HEK293 (cell line): ENCODE measurements around the gene LTN1.

ENCODE experiments used
- CTCF ChIA-PET: fragments of 350-600 bp; formaldehyde crosslinking; extraction: SDS; loops from one replicate; lab custom pipeline; 2021; ENCODE audit warnings: antibody characterized with exemption; lab: Yijun Ruan, JAX
- POLR2A ChIA-PET: fragments of 300-600 bp; formaldehyde crosslinking; extraction: SDS; loops from one replicate; lab custom pipeline; 2020; ENCODE audit warnings: antibody characterized with exemption, inconsistent platforms; lab: Yijun Ruan, JAX
- H3K27ac ChIP-seq: fragments of 200-500 bp; sonication (Bioruptor generic); 2 replicates; pipeline ENCODE4 v1.5.1; 2014; ENCODE audit warnings: low read depth, low read length, control low read depth, inconsistent platforms; ENCODE audit errors: extremely low read depth
- H3K36me3 ChIP-seq, 2 experiments: fragments of 200-500 bp in 1 of 2; sonication (Bioruptor generic) in 1 of 2; 1 replicate in 1 of 2; 2 replicates in 1 of 2; pipeline ENCODE4 v1.5.1; 2014 to 2017; ENCODE audit warnings: inconsistent platforms in 2 of 2, low read length in 2 of 2; ENCODE audit not compliant: control insufficient read depth in 2 of 2, insufficient read depth in 1 of 2
- H3K4me1 ChIP-seq: fragments of 200-500 bp; sonication (Bioruptor generic); 2 replicates; pipeline ENCODE4 v1.5.1; 2014; ENCODE audit warnings: mild to moderate bottlenecking, low read length, inconsistent platforms; ENCODE audit not compliant: control insufficient read depth, insufficient read depth
- H3K4me3 ChIP-seq: 2 replicates; pipeline ENCODE4 v1.5.1; 2011; ENCODE audit warnings: low read depth, mild to moderate bottlenecking, control low read depth, low read length, moderate library complexity
- H3K9me3 ChIP-seq: fragments of 200-500 bp; sonication (Bioruptor generic); 2 replicates; pipeline ENCODE4 v1.5.1; 2014; ENCODE audit warnings: low read depth, low read length, inconsistent platforms; ENCODE audit not compliant: control insufficient read depth, insufficient read depth
- HOXA7 ChIP-seq: sonication (generic); formaldehyde crosslinking; IDR thresholded peaks from 2 replicates; pipeline ENCODE4 v1.8.1; 2022; ENCODE audit warnings: missing genetic modification reagents, borderline replicate concordance
- HOXC10 ChIP-seq: sonication (generic); formaldehyde crosslinking; IDR thresholded peaks from 2 replicates; pipeline ENCODE4 v1.8.1; 2023; ENCODE audit warnings: mild to moderate bottlenecking, missing genetic modification reagents
- IKZF3 ChIP-seq: fragments of 450-650 bp; IDR thresholded peaks from 2 replicates; pipeline ENCODE4 v1.5.0; 2018; ENCODE audit warnings: missing biosample characterization, mild to moderate bottlenecking, missing genetic modification characterization, moderate library complexity
- KLF1 ChIP-seq: fragments of 450-650 bp; formaldehyde crosslinking; IDR thresholded peaks from 2 replicates; pipeline ENCODE4 v1.5.1; 2016; ENCODE audit warnings: missing biosample characterization, missing genetic modification characterization
- KLF9 ChIP-seq: fragments of 450-650 bp; formaldehyde crosslinking; IDR thresholded peaks from 2 replicates; pipeline ENCODE4 v1.5.1; 2016; ENCODE audit warnings: missing biosample characterization, missing genetic modification characterization, low read depth
- REPIN1 ChIP-seq: fragments of 450-650 bp; formaldehyde crosslinking; IDR thresholded peaks from 2 replicates; pipeline ENCODE4 v1.5.1; 2017; ENCODE audit warnings: missing biosample characterization, missing genetic modification characterization, low read depth
- SP2 ChIP-seq: fragments of 450-650 bp; formaldehyde crosslinking; IDR thresholded peaks from 2 replicates; pipeline ENCODE4 v1.5.1; 2016; ENCODE audit warnings: missing biosample characterization, missing genetic modification characterization
- ZBTB1 ChIP-seq: fragments of 450-650 bp; formaldehyde crosslinking; IDR thresholded peaks from 2 replicates; pipeline ENCODE4 v1.5.1; 2016; ENCODE audit warnings: missing biosample characterization, missing genetic modification characterization
- ZNF10 ChIP-seq: fragments of 450-650 bp; formaldehyde crosslinking; IDR thresholded peaks from 2 replicates; pipeline ENCODE4 v1.5.1; 2017; ENCODE audit warnings: missing biosample characterization, missing genetic modification characterization
- ZNF16 ChIP-seq: fragments of 450-650 bp; formaldehyde crosslinking; IDR thresholded peaks from 2 replicates; pipeline ENCODE4 v1.5.1; 2016; ENCODE audit warnings: low read depth, missing biosample characterization, missing genetic modification characterization
- ZNF221 ChIP-seq: fragments of 450-650 bp; formaldehyde crosslinking; IDR thresholded peaks from 2 replicates; pipeline ENCODE4 v1.5.1; 2017; ENCODE audit warnings: missing biosample characterization, missing genetic modification characterization, borderline replicate concordance
- ZNF324 ChIP-seq: fragments of 450-650 bp; formaldehyde crosslinking; IDR thresholded peaks from 2 replicates; pipeline ENCODE4 v1.5.1; 2016; ENCODE audit warnings: missing biosample characterization, missing genetic modification characterization
- ZNF341 ChIP-seq: fragments of 450-650 bp; formaldehyde crosslinking; IDR thresholded peaks from 2 replicates; pipeline ENCODE4; 2016; ENCODE audit warnings: low read depth, missing biosample characterization, missing genetic modification characterization
- ZNF394 ChIP-seq: fragments of 450-650 bp; formaldehyde crosslinking; IDR thresholded peaks from 2 replicates; pipeline ENCODE4 v1.5.1; 2016; ENCODE audit warnings: missing biosample characterization, missing genetic modification characterization, mild to moderate bottlenecking, moderate library complexity, borderline replicate concordance
- ZNF404 ChIP-seq: fragments of 450-650 bp; formaldehyde crosslinking; IDR thresholded peaks from 2 replicates; pipeline ENCODE4 v1.5.1; 2017; ENCODE audit warnings: missing biosample characterization, missing genetic modification characterization
- ZNF501 ChIP-seq: fragments of 450-650 bp; formaldehyde crosslinking; IDR thresholded peaks from 2 replicates; pipeline ENCODE4 v1.5.1; 2016; ENCODE audit warnings: missing biosample characterization, missing genetic modification characterization
- ZNF560 ChIP-seq: fragments of 450-650 bp; formaldehyde crosslinking; IDR thresholded peaks from 2 replicates; pipeline ENCODE4 v1.5.1; 2017; ENCODE audit warnings: missing biosample characterization, missing genetic modification characterization, borderline replicate concordance
- ZNF561 ChIP-seq: fragments of 450-650 bp; IDR thresholded peaks from 2 replicates; pipeline ENCODE4 v1.5.1; 2018; ENCODE audit warnings: missing biosample characterization, missing genetic modification characterization, borderline replicate concordance
- ZNF629 ChIP-seq: fragments of 450-650 bp; formaldehyde crosslinking; IDR thresholded peaks from 2 replicates; pipeline ENCODE4 v1.5.1; 2017; ENCODE audit warnings: missing biosample characterization, missing genetic modification characterization
- ZNF658 ChIP-seq: fragments of 450-650 bp; formaldehyde crosslinking; IDR thresholded peaks from 2 replicates; pipeline ENCODE4; 2016; ENCODE audit warnings: missing biosample characterization, missing genetic modification characterization
- ZNF701 ChIP-seq: fragments of 450-650 bp; formaldehyde crosslinking; IDR thresholded peaks from 2 replicates; pipeline ENCODE4 v1.5.1; 2016; ENCODE audit warnings: missing biosample characterization, missing genetic modification characterization
- ZNF776 ChIP-seq: fragments of 450-650 bp; formaldehyde crosslinking; IDR thresholded peaks from 2 replicates; pipeline ENCODE4 v1.5.0; 2017; ENCODE audit warnings: missing biosample characterization, missing genetic modification characterization, borderline replicate concordance
- ZNF785 ChIP-seq: fragments of 450-650 bp; formaldehyde crosslinking; IDR thresholded peaks from 2 replicates; pipeline ENCODE4 v1.5.1; 2016; ENCODE audit warnings: missing biosample characterization, missing genetic modification characterization
- ZNF792 ChIP-seq: fragments of 450-650 bp; formaldehyde crosslinking; IDR thresholded peaks from 2 replicates; pipeline ENCODE4 v1.5.1; 2016; ENCODE audit warnings: missing biosample characterization, missing genetic modification characterization
- ZNF837 ChIP-seq: fragments of 450-650 bp; formaldehyde crosslinking; IDR thresholded peaks from 2 replicates; pipeline ENCODE4 v1.5.1; 2016; ENCODE audit warnings: missing biosample characterization, missing genetic modification characterization
- ZSCAN30 ChIP-seq: fragments of 450-650 bp; IDR thresholded peaks from 2 replicates; pipeline ENCODE4 v1.5.1; 2018; ENCODE audit warnings: missing biosample characterization, mild to moderate bottlenecking, missing genetic modification characterization, moderate library complexity
- TF ChIP-seq, protein P1 (sequence below): fragments of 450-650 bp; formaldehyde crosslinking; IDR thresholded peaks from 2 replicates; pipeline ENCODE4 v1.5.1; 2016; ENCODE audit warnings: missing biosample characterization, missing genetic modification characterization
- TF ChIP-seq, protein P2 (sequence below): fragments of 450-650 bp; formaldehyde crosslinking; IDR thresholded peaks from 2 replicates; pipeline ENCODE4 v1.5.1; 2017; ENCODE audit warnings: missing biosample characterization, mild to moderate bottlenecking, missing genetic modification characterization, moderate library complexity
- TF ChIP-seq, protein P3 (sequence below): sonication (generic); formaldehyde crosslinking; IDR thresholded peaks from 2 replicates; pipeline ENCODE4 v1.8.1; 2022; ENCODE audit warnings: mild to moderate bottlenecking, moderate library complexity, missing genetic modification reagents

The LTN1 gene

DNA sequence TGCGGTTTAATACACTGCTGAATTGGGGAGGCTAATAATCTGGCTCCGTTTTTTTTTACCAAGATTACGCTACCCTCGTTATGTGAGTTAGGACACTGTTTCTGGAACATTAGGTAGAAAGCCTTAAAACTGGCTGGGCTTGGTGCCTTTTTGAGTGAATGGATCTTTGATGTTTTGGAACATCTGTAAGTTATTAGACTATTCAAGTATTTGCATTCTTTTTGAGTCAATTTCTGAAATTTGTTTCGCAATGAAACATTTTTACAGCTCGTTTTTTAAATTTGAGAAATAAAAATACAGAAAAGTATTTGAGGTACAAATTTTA is 106.9 kb downstream of the LTN1 start:
- no peaks in the 10 kb centered on the region for H3K9me3 ChIP-seq
- no peaks in the 10 kb centered on the region; the same call in 1 of the 2 replicates for H3K4me1 ChIP-seq
- H3K36me3 ChIP-seq: peaks cover 17 to 18% of the 10 kb centered on the region in 2 experiments
- H3K4me3 ChIP-seq: no peak overlapping the region
- H3K27ac ChIP-seq: no peak overlapping the region
- ChIA-PET CTCF (interaction anchor here (0.6 kb wide), 1 partner anchor 83 kb away, joined by 3 read pairs; no protein-coding TSS in a partner anchor), POLR2A (interaction anchor here (1.0 kb wide), 1 partner anchor 27 kb away, joined by 5 read pairs; no protein-coding TSS in a partner anchor)
- TF ChIP-seq ZNF341 (tag by site-specific recombination): no peak
- TF ChIP-seq ZBTB1 (tag by site-specific recombination): no peak
- no peak for TF ChIP-seq ZNF501
- TF ChIP-seq, protein P1, sequence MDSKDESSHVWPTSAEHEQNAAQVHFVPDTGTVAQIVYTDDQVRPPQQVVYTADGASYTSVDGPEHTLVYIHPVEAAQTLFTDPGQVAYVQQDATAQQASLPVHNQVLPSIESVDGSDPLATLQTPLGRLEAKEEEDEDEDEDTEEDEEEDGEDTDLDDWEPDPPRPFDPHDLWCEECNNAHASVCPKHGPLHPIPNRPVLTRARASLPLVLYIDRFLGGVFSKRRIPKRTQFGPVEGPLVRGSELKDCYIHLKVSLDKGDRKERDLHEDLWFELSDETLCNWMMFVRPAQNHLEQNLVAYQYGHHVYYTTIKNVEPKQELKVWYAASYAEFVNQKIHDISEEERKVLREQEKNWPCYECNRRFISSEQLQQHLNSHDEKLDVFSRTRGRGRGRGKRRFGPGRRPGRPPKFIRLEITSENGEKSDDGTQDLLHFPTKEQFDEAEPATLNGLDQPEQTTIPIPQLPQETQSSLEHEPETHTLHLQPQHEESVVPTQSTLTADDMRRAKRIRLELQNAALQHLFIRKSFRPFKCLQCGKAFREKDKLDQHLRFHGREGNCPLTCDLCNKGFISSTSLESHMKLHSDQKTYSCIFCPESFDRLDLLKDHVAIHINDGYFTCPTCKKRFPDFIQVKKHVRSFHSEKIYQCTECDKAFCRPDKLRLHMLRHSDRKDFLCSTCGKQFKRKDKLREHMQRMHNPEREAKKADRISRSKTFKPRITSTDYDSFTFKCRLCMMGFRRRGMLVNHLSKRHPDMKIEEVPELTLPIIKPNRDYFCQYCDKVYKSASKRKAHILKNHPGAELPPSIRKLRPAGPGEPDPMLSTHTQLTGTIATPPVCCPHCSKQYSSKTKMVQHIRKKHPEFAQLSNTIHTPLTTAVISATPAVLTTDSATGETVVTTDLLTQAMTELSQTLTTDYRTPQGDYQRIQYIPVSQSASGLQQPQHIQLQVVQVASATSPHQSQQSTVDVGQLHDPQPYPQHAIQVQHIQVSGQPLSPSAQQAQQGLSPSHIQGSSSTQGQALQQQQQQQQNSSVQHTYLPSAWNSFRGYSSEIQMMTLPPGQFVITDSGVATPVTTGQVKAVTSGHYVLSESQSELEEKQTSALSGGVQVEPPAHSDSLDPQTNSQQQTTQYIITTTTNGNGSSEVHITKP (tag by site-specific recombination): 0 out of 2 replicates have a peak, but pooled peaks have one; percentile 40
- TF ChIP-seq, protein P2, sequence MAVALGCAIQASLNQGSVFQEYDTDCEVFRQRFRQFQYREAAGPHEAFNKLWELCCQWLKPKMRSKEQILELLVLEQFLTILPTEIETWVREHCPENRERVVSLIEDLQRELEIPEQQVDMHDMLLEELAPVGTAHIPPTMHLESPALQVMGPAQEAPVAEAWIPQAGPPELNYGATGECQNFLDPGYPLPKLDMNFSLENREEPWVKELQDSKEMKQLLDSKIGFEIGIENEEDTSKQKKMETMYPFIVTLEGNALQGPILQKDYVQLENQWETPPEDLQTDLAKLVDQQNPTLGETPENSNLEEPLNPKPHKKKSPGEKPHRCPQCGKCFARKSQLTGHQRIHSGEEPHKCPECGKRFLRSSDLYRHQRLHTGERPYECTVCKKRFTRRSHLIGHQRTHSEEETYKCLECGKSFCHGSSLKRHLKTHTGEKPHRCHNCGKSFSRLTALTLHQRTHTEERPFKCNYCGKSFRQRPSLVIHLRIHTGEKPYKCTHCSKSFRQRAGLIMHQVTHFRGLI (tag by site-specific recombination): peak; percentile 43; the same call in 1 of the 2 replicates
- TF ChIP-seq, protein P3, sequence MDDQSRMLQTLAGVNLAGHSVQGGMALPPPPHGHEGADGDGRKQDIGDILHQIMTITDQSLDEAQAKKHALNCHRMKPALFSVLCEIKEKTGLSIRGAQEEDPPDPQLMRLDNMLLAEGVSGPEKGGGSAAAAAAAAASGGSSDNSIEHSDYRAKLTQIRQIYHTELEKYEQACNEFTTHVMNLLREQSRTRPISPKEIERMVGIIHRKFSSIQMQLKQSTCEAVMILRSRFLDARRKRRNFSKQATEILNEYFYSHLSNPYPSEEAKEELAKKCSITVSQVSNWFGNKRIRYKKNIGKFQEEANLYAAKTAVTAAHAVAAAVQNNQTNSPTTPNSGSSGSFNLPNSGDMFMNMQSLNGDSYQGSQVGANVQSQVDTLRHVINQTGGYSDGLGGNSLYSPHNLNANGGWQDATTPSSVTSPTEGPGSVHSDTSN (CRISPR knock-in tag): no peak

DNA sequence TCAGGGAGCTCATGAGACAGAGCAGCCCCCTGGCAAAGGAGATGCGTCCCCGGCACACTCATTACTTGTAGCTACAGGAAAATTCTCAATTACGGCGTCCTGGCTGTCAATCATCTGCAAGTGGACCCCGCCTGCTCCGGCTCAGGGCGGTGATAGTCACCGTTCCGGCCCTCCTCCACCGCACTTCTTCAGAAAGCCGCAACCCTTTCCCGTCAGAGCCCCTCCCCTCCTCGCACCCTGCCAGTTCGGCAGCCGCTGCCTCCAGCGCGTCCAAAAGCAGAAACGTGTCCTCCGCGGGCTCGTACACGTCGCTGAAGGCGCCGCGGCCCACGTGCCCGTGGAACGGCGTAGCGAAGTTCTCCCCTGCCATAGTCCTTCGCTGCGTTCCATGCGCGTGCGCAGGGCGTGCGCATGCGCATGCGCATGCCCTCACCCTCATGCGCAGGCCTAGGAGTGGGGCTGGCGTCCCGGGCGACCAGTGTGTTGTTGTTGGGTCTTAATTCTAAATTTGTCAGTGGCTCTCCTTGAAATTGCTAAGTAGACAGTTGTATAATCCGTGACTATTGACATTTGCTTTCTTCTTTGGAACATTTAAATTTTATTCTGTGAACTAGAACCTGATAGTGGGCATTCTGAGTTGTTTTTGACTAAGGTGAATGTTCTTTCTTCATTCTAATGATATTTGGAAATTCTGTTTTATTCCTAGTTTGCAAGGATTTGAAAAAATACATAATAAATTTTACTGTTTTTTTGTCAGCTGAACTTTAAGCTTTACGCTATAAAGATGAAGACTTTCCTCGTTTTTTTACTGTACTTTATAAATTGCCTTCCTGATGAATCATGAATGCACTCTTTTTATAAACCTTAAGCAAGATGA is 107.5 kb downstream of the LTN1 start:
- no peaks in the 10 kb centered on the region for H3K9me3 ChIP-seq
- CTCF ChIA-PET: interaction anchor here (0.6 to 0.7 kb wide), 2 partner anchors 13 to 83 kb away, joined by 3 read pairs; no protein-coding TSS in a partner anchor
- peak overlapping the region; percentile 84 for H3K4me3 ChIP-seq
- H3K4me1 ChIP-seq: no peaks in the 10 kb centered on the region; the same call in 1 of the 2 replicates
- POLR2A ChIA-PET: interaction anchor here (0.6 to 1.0 kb wide), 4 partner anchors 9 to 143 kb away, joined by 4 to 6 read pairs (median 6); partner anchors contain the start of gene LTN1
- peak overlapping the region; percentile 82 for H3K27ac ChIP-seq
- H3K36me3 ChIP-seq: peaks cover 18 to 21% of the 10 kb centered on the region in 2 experiments
- no peak for TF ChIP-seq ZNF837
- TF ChIP-seq ZNF701 (tag by site-specific recombination): no peak
- TF ChIP-seq ZNF394 (tag by site-specific recombination): peak; percentile 84
- no peak for TF ChIP-seq IKZF3
- peak; percentile 79; the same call in 1 of the 2 replicates for TF ChIP-seq ZNF10 (tag by site-specific recombination)
- peak; percentile 90 for TF ChIP-seq ZSCAN30
- peak; percentile 57 for TF ChIP-seq KLF1
- TF ChIP-seq ZNF324 (tag by site-specific recombination): peak; percentile 95
- TF ChIP-seq ZNF792 (tag by site-specific recombination): no peak
- no peak for TF ChIP-seq ZNF658 (tag by site-specific recombination)
- TF ChIP-seq ZNF785: peak; percentile 91; the same call in 1 of the 2 replicates
- TF ChIP-seq ZNF560: no peak
- peak; percentile 73 for TF ChIP-seq ZNF629 (tag by site-specific recombination)
- TF ChIP-seq ZNF16 (tag by site-specific recombination): no peak
- peak; percentile 90 for TF ChIP-seq SP2
- TF ChIP-seq ZNF404 (tag by site-specific recombination): no peak
- peak; percentile 84; the same call in 1 of the 2 replicates for TF ChIP-seq ZNF561 (tag by site-specific recombination)
- no peak for TF ChIP-seq ZNF221 (tag by site-specific recombination)
- no peak for TF ChIP-seq REPIN1 (tag by site-specific recombination)
- TF ChIP-seq HOXA7 (CRISPR knock-in tag): no peak
- no peak for TF ChIP-seq HOXC10
- TF ChIP-seq ZNF776: no peak
- peak; percentile 68 for TF ChIP-seq KLF9
